ENCODE data around the gene IDUA.
"Not testable (repeated sequence)": the region's sequence is repeated elsewhere in the genome, so short reads cannot be mapped to it uniquely, and the experiment has no call there.

IDUA gene

DNA sequence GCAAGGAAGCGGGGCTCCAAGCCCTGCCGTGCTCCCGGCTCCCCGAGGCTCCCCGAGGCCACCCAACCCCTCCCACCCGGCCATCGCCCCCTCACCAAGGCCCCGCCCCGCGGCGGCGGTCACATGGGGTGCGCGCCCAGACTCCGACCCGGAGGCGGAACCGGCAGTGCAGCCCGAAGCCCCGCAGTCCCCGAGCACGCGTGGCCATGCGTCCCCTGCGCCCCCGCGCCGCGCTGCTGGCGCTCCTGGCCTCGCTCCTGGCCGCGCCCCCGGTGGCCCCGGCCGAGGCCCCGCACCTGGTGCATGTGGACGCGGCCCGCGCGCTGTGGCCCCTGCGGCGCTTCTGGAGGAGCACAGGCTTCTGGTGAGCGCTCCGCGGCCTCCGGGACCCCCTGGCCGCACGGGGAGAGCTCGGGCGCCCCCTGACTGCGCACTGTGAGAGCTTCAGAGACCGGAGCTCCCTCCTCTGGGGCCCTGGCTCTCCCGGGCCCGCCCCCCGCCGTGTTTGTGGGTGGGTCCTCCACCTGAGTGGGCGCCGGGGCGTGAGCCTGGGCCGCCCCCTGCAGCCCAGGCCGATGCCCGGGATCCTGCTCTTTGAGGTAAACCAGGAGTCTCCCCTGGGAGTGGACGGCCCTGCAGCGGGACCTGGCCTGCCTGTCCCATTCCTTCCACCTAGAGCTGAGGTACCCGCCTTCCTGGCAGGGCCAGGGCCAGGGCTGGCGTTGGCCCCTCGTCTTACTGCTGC is at the start of gene IDUA:
Gene IDUA, plus strand, starts transcription at position 166 of the 745 bp plus-strand sequence. Its CDS starts 41 bp downstream, at position 207.
- H3K4me3 ChIP-seq (replicated peaks in 1 of 2; ENCODE audit: low read depth in 2 of 2, low read length in 2 of 2) = peak within 1 kb of the TSS; percentile 63 to 66
- DNase-seq (ENCODE audit: low read depth in 2 of 2) = peak; percentile 44 to 72
- peak; percentile 28 for TF ChIP-seq CTCF (IDR thresholded peaks at IDR 0.05; ENCODE audit: low read depth, low read length)

DNA sequence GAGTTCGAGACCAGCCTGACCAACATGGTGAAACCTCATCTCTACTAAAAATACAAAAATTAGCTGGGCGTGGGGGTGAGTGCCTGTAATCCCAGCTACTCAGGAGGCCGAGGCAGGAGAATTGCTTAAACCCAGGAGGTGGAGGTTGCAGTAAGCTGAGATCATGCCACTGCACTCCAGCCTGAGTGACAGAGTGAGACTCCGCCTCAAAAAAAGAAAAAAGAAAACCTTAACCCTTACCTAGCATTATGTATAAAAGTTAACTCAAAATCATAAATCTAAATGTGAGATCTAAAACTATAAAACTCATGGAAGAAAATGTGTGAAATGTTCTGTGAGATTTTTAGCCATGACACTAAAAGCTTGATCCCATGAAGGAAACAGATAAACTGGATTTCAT is 47.3 kb upstream of the IDUA start:
- not testable (repeated sequence) for DNase-seq (ENCODE audit: low read depth in 2 of 2); H3K4me3 ChIP-seq (replicated peaks in 1 of 2; ENCODE audit: low read depth in 2 of 2, low read length in 2 of 2)

GRCh38 chr4:945274-946102 is 41.4 kb upstream of the IDUA start:
- no peak overlapping the region for H3K4me3 ChIP-seq (replicated peaks in 1 of 2; ENCODE audit: low read depth in 2 of 2, low read length in 2 of 2)
- no peak for TF ChIP-seq CTCF (IDR thresholded peaks at IDR 0.05; ENCODE audit: low read depth, low read length)
- no peak for DNase-seq (ENCODE audit: low read depth in 2 of 2)

GRCh38 chr4:946103-946450 is 40.8 kb upstream of the IDUA start:
- no peak for DNase-seq (ENCODE audit: low read depth in 2 of 2)
- H3K4me3 ChIP-seq (replicated peaks in 1 of 2; ENCODE audit: low read depth in 2 of 2, low read length in 2 of 2) = no peak overlapping the region
- no peak for TF ChIP-seq CTCF (IDR thresholded peaks at IDR 0.05; ENCODE audit: low read depth, low read length)

DNA sequence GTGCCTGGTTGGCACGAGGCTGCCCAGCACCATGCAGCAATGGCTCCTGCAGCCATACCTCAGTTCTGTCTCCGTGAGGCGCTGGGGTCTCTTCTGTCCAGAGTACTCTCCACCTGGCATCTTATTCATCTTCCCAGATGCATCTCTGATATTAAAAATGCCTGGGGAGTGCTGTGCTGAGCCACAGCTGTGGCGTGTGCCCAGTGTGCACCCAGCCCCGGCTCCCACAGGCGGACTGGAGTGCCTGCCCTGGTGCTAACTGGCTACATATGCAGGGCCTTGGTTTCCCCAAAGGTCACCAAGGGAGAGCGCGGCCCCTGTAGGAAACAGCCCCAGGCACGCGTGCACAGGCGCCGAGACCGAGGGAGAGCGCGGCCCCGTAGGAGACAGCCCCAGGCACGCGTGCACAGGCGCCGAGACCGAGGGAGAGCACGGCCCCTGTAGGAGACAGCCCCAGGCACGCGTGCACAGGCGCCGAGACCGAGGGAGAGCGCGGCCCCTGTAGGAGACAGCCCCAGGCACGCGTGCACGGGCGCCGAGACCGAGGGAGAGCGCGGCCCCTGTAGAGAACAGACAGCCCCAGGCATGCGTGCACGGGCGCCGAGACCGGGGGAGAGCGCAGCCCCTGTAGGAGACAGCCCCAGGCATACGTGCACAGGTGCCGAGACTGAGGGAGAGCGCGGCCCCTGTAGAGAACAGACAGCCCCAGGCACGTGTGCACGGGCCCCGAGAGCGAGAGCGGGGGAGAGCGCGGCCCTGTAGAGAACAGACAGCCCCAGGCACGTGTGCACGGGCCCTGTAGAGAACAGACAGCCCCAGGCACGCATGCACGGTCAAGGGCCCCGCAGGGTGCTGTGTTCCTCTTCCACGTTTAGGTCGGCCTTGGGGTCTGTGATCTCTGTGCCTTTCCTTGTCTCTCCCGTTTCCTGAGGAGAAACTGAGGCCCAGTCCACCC is 40.0 kb upstream of the IDUA start:
- TF ChIP-seq CTCF (IDR thresholded peaks at IDR 0.05; ENCODE audit: low read depth, low read length) = no peak
- DNase-seq (ENCODE audit: low read depth in 2 of 2) = no peak
- no peak overlapping the region for H3K4me3 ChIP-seq (replicated peaks in 1 of 2; ENCODE audit: low read depth in 2 of 2, low read length in 2 of 2)

DNA sequence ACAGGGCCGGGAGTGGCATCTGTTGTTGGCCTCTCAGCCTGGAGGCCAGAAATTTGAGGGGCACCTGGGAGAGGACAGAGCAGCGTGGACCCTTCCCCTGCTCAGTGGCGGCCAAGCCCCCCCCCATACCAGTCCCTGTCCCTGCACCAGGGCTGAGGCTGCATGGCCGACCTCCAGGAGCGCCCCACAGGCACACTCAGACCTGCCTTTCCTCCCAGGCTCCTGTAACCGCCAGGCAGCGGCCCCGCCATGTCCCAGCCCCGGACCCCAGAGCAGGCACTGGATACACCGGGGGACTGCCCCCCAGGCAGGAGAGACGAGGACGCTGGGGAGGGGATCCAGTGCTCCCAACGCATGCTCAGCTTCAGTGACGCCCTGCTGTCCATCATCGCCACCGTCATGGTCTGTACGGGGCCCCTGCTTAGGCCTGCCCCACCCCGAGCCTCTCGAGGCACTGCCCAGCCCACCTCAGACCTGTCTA is 39.3 kb upstream of the IDUA start:
- DNase-seq (ENCODE audit: low read depth in 2 of 2) = no peak
- H3K4me3 ChIP-seq (replicated peaks in 1 of 2; ENCODE audit: low read depth in 2 of 2, low read length in 2 of 2) = no peak overlapping the region
- no peak for TF ChIP-seq CTCF (IDR thresholded peaks at IDR 0.05; ENCODE audit: low read depth, low read length)
